Ovary (tissue), 3 donors: ENCODE measurements around the gene SETBP1.

Source experiments
- EP300 ChIP-seq: sonication (generic); formaldehyde crosslinking; IDR thresholded peaks from one replicate; pipeline ENCODE4 v1.6.1; 2017; ENCODE audit warnings: antibody characterized with exemption
- POLR2A ChIP-seq: fragments of 450-650 bp; IDR thresholded peaks from one replicate; pipeline ENCODE4 v1.6.1; 2017; ENCODE audit warnings: antibody characterized with exemption, mild to moderate bottlenecking, moderate library complexity
- TF ChIP-seq, protein P1 (sequence below), 3 donors: fragments of 450-650 bp in 2 of 3; fragments of 200-600 bp in 1 of 3; IDR thresholded peaks; one replicate each; pipeline versions ENCODE4 v1.5.1 to v1.8.0; 2016 to 2022; ENCODE audit warnings: antibody characterized with exemption in 3 of 3, mild to moderate bottlenecking in 1 of 3
- donor health status: DM: no; HTN: no; CAD: no.

GRCh38 chr18:44821924-44822323, 141.2 kb downstream of the SETBP1 start:
- TF ChIP-seq POLR2A (no peak), EP300 (no peak)
- TF ChIP-seq, protein P1, sequence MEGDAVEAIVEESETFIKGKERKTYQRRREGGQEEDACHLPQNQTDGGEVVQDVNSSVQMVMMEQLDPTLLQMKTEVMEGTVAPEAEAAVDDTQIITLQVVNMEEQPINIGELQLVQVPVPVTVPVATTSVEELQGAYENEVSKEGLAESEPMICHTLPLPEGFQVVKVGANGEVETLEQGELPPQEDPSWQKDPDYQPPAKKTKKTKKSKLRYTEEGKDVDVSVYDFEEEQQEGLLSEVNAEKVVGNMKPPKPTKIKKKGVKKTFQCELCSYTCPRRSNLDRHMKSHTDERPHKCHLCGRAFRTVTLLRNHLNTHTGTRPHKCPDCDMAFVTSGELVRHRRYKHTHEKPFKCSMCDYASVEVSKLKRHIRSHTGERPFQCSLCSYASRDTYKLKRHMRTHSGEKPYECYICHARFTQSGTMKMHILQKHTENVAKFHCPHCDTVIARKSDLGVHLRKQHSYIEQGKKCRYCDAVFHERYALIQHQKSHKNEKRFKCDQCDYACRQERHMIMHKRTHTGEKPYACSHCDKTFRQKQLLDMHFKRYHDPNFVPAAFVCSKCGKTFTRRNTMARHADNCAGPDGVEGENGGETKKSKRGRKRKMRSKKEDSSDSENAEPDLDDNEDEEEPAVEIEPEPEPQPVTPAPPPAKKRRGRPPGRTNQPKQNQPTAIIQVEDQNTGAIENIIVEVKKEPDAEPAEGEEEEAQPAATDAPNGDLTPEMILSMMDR (IDR thresholded peaks at IDR 0.05): no peak
